Measurements from ENCODE around the gene ITPRIP. TPM values are rescaled to one million over a fixed set of nuclear protein-coding genes. Genes with fewer than 3 reads are reported as not detected.

The ITPRIP gene
- total RNA-seq, 1 experiment from 2014 or later, result 4.0 TPM

- DNase-seq (ENCODE audit: low read depth), result no peak
Measured at GRCh38 chr10:104288355-104288754, 49.9 kb downstream of the ITPRIP start.

- DNase-seq (ENCODE audit: low read depth), result no peak
Measured at GRCh38 chr10:104286939-104287338, 51.3 kb downstream of the ITPRIP start.

GRCh38 chr10:104284846-104285245 is 53.4 kb downstream of the ITPRIP start:
- DNase-seq (ENCODE audit: low read depth), result peak; percentile 13

- DNase-seq (ENCODE audit: low read depth), result no peak
Measured at GRCh38 chr10:104281694-104282093, 56.6 kb downstream of the ITPRIP start.

DNA sequence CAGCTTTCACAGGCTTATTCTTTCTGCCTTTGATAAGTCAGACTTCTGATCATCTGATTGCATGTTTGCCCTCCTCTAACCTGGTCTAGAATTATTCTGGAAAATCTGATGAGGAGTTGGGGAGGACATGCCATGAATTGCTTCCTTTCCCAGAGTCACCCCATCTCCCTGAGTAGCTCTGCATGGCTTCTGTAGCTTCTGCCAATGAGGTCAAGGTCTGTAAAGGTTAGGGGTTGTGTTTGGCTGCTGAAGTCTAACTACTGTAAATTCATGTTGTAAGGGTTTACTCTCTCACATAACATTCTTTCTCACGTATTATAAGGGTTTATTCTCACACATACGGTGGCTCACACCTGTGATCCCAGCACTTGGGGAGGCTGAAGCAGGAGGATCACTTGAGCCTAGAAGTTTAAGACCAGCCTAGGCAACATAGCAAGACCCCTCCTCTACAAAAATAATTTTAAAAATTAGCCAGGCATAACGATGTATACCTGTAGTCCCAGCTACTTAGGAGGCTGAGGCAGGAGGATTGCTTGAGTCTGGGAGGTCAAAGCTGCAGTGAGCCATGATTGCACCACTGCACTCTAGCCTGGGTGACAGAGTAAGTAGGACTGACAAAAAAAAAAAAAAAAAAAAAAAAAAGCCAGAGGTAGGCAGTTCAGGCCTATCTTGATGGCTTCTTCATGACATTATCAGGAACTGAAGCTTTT is 58.6 kb downstream of the ITPRIP start:
- no peak for DNase-seq (ENCODE audit: low read depth)

DNA sequence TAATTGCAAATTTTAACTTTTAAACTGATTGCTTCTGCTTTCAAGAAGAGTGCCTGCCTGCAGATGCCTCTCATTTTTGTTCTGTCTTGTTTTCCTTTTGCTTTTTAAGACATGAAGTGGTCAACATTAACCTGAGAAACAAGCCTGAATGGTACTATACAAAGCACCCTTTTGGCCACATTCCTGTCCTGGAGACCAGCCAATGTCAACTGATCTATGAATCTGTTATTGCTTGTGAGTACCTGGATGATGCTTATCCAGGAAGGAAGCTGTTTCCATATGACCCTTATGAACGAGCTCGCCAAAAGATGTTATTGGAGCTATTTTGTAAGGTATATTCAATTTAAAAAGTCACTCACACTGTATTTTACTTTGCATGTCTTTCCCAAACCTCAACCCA is 60.5 kb downstream of the ITPRIP start:
- no peak for DNase-seq (ENCODE audit: low read depth)

DNA sequence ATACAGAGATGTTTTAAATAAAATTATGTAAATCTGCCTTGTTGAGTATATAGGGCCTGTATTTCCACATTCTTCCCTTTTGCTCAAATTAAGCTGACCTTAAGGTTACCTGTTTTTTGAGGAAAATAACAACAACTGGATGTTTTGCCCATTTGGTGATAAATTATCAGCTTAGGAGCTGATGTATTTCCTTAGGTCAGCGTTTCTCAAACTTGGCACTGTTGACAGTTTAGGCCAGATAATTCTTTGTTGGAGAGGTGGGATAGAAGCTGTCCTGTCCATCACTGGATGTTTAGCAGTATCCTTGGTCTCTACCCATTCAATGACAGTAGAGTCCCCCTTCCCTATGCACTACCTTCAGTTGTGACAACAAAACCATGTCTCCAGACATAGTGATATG is 62.1 kb downstream of the ITPRIP start:
- DNase-seq (ENCODE audit: low read depth), result no peak

- peak; percentile 37 for DNase-seq (ENCODE audit: low read depth)
Measured at GRCh38 chr10:104274762-104275721, 63.2 kb downstream of the ITPRIP start.

GRCh38 chr10:104273899-104274575 is 64.2 kb downstream of the ITPRIP start:
- DNase-seq (ENCODE audit: low read depth), result no peak

- no peak for DNase-seq (ENCODE audit: low read depth)
Measured at GRCh38 chr10:104273286-104273685, 65.0 kb downstream of the ITPRIP start.

DNA sequence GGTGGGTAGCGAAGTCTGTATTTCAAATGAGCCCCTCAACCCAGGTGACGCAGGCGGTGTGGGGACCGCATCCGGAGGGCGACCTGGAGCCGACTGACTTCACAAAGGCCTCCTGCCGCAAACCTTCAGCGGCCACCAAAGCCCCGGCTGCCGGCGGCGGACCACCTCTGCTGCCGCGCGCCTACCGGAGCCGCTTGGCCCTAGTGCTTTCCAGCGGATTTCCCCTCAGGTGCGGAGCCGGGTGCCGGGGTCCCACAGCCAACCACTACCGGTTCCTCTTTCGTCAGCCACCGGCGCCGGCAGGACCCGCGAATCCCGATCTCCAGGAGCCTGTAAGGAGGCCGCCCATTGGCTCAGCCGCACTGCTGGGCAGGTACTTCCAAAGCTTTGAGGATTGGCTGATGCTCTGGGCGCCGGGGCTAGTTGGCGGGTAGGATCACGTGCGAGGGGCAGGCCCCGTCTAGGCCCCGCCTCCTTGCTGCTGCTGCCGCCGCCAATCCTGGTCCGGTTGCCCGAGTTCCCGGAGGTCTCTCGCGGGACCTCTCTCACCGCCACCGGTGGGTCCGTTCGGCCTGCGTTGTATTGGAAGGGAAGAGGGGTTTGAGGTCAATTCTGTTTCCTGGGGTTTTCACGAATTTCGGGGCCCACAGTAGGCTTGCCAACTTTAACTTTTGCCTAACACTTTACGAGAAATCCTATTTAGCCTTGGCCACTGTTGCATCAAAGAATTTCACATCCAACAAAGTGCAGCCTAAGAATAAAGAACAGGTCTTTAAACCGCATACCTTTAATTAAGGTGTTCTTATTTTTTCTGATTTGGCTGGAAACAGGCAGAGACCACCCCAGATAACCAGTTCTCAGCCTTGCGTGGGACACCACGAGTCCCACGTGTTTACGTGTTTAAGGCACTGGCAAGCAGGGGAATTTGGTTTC is 69.3 kb downstream of the ITPRIP start, which contains the start of gene GSTO2:
Gene GSTO2 (plus strand): TSS at position 472 of the 933 bp plus-strand sequence. CDS start 5,732 bp downstream, outside the sequence.
- DNase-seq (ENCODE audit: low read depth), result no peak

DNA sequence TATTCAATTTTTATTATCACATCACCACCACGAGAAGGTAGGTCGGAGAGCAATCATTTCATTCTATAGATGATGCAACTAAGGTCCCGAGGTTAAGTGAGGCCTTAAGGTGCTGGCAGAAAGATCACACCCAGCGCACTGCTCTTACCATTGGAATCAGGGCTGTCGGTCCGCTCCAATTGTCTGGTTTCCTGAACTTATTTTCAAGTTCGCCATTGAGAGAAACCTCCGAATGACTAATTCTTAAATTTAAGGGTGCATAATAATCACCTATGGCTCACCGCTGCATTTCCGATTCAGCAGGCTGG is 69.9 kb downstream of the ITPRIP start:
- DNase-seq (ENCODE audit: low read depth), result no peak

GRCh38 chr10:104267721-104268404 is 70.4 kb downstream of the ITPRIP start:
- no peak for DNase-seq (ENCODE audit: low read depth)

DNA sequence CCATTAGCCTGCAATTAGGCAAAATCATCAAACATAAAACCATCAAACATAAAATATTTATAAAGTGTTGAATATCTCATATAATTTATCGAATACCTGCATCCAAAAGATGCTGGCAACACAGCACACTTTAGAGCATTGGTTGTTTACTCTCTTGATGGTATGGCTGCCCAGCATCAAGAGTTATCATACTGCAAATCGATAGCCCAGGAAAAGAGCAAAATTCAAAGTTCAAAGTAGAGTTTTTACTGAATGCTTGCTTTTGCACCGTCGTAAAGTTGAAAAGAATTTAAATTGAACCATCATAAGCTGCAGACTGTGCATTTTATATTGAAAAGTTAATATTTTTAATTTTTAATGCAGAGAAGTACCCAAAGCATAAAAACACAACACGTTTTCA is 73.5 kb downstream of the ITPRIP start:
- DNase-seq (ENCODE audit: low read depth), result no peak

DNA sequence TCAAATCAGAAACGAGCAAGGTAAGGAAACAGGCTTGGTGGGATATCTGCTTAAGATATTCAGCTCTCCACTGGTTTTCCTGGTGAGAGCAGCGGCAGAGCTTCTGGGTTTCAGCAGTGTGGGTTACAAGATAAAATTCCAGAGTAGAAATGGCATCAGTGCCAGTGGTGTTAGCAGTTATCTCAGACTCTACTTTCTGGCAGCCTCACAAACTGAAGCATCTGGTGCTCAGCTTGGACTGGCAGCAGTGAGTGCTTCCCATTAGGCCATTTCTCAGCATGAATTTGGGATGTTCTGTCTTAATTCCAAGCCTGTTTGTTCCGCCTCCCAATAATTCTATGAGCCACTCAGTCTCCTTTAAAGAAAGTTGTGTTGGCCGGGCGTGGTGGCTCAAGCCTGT is 76.2 kb downstream of the ITPRIP start:
- no peak for DNase-seq (ENCODE audit: low read depth)

DNA sequence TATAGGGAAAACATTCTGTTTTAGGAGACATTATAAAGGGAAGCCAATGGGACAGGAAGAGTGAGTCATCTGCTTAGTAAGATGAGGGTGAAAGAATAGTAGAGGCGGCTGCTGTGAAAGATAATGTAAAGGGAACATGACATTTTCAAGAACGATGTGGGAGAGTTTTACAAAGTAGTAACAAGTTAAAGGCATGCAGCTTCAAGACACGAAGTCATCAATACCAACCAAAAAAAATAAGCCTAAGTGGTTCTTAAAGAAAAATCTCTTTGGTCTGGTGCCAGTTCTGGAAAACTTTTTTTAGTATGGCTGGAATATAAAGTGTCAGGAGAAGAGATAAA is 77.5 kb downstream of the ITPRIP start:
- DNase-seq (ENCODE audit: low read depth), result peak; percentile 52

DNA sequence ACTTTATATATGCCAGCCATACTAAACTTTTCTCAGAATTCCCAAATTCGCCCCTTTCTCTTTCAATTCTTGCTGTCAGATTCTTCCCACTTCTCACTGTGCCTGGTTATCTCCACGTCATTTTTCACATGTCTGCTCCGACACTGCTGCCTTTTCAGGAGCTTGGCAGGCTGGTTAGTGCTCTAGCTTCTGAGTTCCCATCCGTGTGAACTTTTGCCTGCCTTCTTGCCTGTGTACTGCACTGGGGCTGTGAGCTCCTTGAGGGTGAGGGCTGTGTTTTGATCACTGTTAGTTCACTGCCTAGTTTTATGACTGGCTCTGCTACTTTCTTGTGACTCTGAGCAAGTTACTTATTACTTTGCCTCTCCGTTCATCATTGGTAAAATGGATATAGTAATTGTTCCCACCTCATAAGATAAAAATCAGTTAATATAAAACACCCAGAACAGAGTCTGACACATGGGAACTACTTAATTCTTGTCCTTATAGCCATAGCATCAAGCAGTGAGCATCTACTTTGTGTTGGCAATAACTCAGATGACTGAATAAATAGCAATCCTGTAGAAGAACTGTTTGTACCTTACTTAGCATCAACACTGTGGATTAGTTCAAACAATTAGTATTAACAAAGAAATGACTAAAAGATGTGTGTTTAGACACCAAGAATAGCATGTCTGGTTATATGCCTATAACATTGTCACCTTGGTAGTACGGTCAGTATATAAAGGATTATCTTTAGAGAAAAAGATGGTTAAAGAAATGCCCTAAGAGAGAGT is 78.1 kb downstream of the ITPRIP start:
- no peak for DNase-seq (ENCODE audit: low read depth)

All from RPMI7951 (cell line).